Nephron progenitor cell (in vitro differentiated cells): Measurements from ENCODE around the gene GAB3.

Source experiments
- DNase-seq: peaks from one replicate; pipeline ENCODE4 v3.0.0; 2021
- H3K27ac Mint-ChIP-seq: 2 replicates; pipeline ENCODE4 v1.8.0; 2021; ENCODE audit warnings: mild to moderate bottlenecking, moderate library complexity, mixed read lengths
- H3K27me3 Mint-ChIP-seq: 2 replicates; pipeline ENCODE4 v1.8.0; 2021; ENCODE audit warnings: mild to moderate bottlenecking, low read depth, mixed read lengths; ENCODE audit not compliant: poor library complexity
- H3K36me3 Mint-ChIP-seq: 2 replicates; pipeline ENCODE4 v1.8.0; 2021; ENCODE audit warnings: low read depth, mixed read lengths
- H3K4me1 Mint-ChIP-seq: 2 replicates; pipeline ENCODE4 v1.8.0; 2021; ENCODE audit warnings: mixed read lengths
- H3K4me3 Mint-ChIP-seq: 2 replicates; pipeline ENCODE4 v1.8.0; 2021; ENCODE audit warnings: mild to moderate bottlenecking, moderate library complexity, mixed read lengths
- H3K9me3 Mint-ChIP-seq: 2 replicates; pipeline ENCODE4 v1.8.0; 2021; ENCODE audit warnings: mild to moderate bottlenecking, moderate library complexity, mixed read lengths
- CTCF ChIP-seq: fragments of 200-600 bp; sonication (generic); IDR thresholded peaks from 2 replicates; pipeline ENCODE4 v1.5.0; 2021; ENCODE audit warnings: antibody characterized with exemption

The GAB3 gene

DNA sequence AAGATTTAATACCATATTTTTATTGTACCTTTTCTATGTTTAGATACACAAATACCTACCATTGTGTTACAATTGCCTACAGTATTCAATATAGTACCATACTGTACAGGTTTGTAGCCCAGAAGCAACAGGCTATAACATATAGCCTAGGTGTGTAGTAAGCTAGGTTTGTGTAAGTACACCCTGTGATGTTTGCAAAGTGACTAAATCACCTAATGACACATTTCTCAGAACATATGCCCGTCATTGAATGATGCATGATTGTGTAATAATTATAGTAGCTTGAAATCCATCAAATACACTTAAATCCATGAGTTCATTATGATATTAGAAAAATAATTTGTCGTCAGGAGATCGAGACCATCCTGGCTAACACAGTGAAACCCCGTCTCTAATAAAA, 30.8 kb downstream of the GAB3 start:
- Mint-ChIP-seq H3K27me3 (peaks cover 18% of the 10 kb centered on the region), H3K36me3 (no peaks in the 10 kb centered on the region), H3K4me1 (peaks cover 10% of the 10 kb centered on the region), H3K9me3 (peaks cover 57% of the 10 kb centered on the region), H3K27ac (no peak overlapping the region), H3K4me3 (no peak overlapping the region)
- no peak for DNase-seq
- no peak for TF ChIP-seq CTCF

DNA sequence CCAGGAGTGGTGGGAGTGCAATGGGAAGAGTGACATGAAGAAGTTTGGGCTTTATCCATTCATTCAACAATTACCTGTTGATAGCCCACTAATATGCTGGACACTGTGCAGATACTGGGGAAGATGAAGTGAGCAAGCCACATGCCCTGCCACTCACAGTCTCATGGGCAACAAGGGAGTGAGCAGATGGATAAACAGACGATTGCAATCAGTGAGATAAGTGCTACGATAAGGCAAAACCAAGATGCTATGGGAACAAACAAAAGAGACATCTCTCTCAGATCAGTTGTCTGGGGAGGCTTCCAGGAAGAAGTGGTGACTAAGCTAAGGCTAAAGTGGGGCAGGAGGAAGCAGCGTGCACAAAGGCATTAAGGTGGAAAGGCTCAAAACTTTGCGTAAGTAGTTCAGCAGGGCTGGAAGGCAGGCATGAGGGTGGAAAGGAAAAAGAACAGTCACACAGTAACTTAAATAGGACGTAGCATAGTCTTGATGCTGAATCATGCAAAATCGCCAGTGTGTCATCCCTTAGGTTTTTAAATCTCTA, 31.7 kb downstream of the GAB3 start:
- Mint-ChIP-seq H3K4me3 (no peak overlapping the region), H3K36me3 (no peaks in the 10 kb centered on the region), H3K4me1 (peaks cover 10% of the 10 kb centered on the region), H3K27ac (no peak overlapping the region), H3K27me3 (peaks cover 12% of the 10 kb centered on the region), H3K9me3 (peaks cover 52% of the 10 kb centered on the region)
- TF ChIP-seq CTCF: no peak
- DNase-seq: no peak

- no peak overlapping the region for H3K4me3 Mint-ChIP-seq
- DNase-seq: no peak
- H3K9me3 Mint-ChIP-seq: peaks cover 51% of the 10 kb centered on the region
- TF ChIP-seq CTCF: no peak
- no peaks in the 10 kb centered on the region for H3K36me3 Mint-ChIP-seq
- peaks cover 10% of the 10 kb centered on the region for H3K4me1 Mint-ChIP-seq
- no peak overlapping the region for H3K27ac Mint-ChIP-seq
- peaks cover 12% of the 10 kb centered on the region for H3K27me3 Mint-ChIP-seq
These were observed 32.3 kb downstream of the GAB3 start for GRCh38 chrX:154718616-154719015.

DNA sequence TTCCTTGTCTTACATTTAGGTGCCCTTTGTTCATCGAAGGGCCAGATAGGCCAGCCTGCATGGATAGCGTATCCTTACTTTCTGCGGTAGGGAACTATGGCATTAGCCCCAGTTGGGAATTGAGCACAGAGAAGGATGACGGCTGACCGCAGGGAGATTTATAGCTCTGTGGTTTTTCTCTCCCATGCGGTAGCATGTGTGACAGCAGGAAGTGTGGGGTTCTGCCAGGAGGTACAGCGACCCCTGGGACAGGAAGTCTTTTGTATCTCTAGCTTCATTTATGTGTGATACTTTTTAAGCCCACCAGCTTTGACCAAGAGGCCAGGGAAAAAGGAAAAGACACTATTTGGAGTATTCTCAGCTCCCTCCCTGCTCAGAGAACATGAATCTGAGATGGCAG, 33.1 kb downstream of the GAB3 start:
- H3K36me3 Mint-ChIP-seq: no peaks in the 10 kb centered on the region
- H3K4me3 Mint-ChIP-seq: no peak overlapping the region
- TF ChIP-seq CTCF: no peak
- peaks cover 10% of the 10 kb centered on the region for H3K4me1 Mint-ChIP-seq
- peaks cover 47% of the 10 kb centered on the region for H3K9me3 Mint-ChIP-seq
- peak; percentile 17 for DNase-seq
- peaks cover 12% of the 10 kb centered on the region for H3K27me3 Mint-ChIP-seq
- H3K27ac Mint-ChIP-seq: no peak overlapping the region

GRCh38 chrX:154715825-154716224, 35.1 kb downstream of the GAB3 start:
- no peak for TF ChIP-seq CTCF
- no peaks in the 10 kb centered on the region for H3K36me3 Mint-ChIP-seq
- DNase-seq: no peak
- H3K9me3 Mint-ChIP-seq: peaks cover 43% of the 10 kb centered on the region
- peaks cover 10% of the 10 kb centered on the region for H3K4me1 Mint-ChIP-seq
- H3K27ac Mint-ChIP-seq: no peak overlapping the region
- H3K27me3 Mint-ChIP-seq: peaks cover 17% of the 10 kb centered on the region
- no peak overlapping the region for H3K4me3 Mint-ChIP-seq

- DNase-seq: peak; percentile 50
- H3K27ac Mint-ChIP-seq: no peak overlapping the region
- H3K27me3 Mint-ChIP-seq: peaks cover 17% of the 10 kb centered on the region
- TF ChIP-seq CTCF: peak; percentile 72
- no peaks in the 10 kb centered on the region for H3K36me3 Mint-ChIP-seq
- H3K4me1 Mint-ChIP-seq: peaks cover 10% of the 10 kb centered on the region
- H3K4me3 Mint-ChIP-seq: no peak overlapping the region
- peaks cover 42% of the 10 kb centered on the region for H3K9me3 Mint-ChIP-seq
These were observed 36.0 kb downstream of the GAB3 start for GRCh38 chrX:154714925-154715324.
